Activated T-cell treated with anti-CD3 and anti-CD28 coated beads, Interleukin-2, amount 50 U/mL, for 1 hour (primary cell): ENCODE measurements around the gene CSRNP3.

Source experiments
- DNase-seq: peaks from one replicate; pipeline ENCODE4 v3.0.0-alpha.2; 2020

The CSRNP3 gene

DNA sequence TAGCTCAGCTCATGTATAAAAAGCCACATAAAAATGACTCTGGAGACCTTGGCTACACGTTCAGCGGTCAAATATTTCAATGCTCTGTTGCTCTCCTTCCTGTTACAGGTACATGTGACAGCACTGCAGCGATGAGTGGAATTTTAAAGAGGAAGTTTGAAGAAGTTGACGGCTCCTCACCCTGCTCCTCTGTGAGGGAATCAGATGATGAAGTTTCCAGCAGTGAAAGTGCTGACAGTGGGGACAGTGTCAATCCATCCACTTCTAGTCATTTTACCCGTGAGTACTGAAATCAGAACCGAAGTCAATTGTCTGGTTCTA lies 125.4 kb downstream of the CSRNP3 start:
- DNase-seq = no peak

DNA sequence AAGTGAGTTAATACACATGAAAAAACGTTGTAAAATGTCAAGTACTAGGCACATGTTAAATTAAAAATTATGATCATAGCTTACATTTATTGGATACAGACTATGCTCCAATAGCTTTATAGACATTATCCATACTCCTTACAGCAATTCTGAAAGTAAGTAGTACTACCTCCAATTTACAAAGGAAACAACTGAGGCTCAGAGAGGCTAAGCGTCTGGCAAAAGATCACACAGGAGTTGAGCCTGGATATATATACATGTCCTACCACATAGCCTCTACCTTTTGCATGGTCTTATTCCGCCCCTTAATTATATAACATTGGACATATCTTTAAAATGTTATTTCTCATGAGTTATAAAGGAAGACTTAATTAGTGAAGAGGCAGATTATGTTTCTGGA lies 127.3 kb downstream of the CSRNP3 start:
- no peak for DNase-seq

DNA sequence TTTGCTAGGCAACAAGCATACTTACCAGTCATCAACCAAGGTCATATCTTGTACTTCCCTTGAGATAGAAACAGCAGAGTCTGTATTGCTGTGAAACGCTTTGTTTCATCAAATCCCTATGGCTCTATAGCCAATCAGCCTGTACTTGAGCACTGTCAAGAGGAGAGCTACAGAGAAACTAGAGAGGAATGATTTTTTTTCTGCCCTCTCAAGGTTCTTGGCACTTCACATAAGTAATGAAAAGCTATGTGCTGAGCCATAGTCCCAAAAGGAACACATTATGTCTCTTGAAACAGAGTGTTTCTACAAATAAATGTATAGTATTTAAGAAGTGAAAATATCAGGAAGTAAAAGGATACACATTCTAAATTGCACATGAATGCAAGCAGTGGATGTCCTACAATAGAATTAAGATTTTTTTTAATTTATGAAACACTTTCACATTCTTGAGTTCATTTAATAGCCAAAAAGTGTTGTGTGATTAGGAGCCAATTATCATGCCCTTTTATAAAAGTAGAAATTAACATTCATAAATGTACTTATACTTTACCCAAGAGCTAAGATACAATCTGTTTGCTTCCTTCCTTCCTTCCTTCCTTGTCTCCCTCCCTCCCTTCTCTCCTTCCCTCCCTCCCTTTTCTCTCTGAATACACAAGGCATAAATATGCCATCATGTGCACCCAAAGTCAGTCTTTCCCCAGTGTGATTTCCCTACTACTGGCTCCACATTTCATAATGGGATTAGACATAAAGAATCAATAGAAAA lies 131.8 kb downstream of the CSRNP3 start:
- no peak for DNase-seq

DNA sequence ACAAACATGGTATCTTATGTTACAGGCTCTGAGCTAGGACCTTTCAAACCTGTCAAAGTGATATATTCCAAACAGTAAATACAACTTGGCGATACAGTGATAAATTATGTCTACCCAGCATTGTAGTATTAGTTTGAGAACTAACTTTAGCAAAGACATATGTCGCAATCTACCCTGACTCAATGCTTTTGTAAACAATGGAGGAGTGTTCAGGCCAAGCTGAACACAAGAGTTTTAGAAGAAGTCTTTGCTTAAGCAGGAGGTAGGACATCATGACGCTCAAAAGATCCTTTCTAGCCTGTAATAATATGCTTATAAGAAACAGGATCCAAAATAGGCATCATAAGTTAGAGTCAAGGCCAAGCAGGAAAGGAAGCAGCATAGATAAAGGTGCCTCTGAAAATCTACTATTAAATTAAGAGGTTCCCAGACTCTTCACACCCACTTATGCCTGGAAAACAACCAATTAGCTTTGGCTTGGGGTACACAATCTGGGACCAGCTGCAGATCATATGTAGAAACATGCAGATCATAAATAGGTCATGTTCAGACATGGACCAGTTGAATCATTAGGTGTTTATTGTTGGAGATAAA lies 132.5 kb downstream of the CSRNP3 start:
- DNase-seq = no peak

DNA sequence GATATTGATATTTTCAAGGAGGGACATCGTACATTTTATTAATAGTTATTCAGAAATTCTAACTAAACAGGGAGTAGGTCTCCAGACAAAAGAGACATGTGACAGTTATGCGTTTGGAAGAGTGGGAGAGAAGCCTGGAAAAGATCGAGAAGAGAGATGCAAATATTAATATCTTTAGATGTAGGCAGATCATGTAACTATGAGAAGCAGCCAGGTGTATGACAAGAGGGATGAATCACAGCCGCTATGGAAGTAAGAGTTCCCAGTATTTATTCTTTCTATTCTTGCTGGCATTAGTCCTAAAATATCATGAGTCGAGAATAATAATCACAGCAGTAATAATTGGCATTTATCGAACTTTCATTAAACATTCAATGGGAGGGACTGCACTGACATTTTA lies 140.2 kb downstream of the CSRNP3 start:
- no peak for DNase-seq

DNA sequence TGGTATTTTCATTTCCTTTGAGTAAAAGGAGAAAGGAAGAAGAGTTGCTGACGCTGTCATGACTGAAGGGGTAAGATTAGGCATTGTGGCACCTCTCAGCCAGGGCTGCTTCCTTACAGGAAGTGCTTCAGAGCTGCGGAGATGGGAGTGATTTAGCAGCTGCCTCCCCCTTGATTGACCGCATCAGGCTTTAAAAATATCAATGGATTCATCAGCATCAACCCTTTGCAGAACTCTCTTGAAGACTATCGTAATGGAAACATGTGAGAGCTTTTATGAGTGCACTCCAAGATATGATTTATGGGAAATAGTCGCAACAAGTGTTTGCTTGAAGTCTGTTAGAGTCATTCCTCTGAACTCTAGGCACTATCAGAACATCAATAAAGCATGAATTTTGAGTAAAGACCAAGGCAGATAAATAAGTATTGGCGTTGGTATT lies 141.1 kb downstream of the CSRNP3 start:
- no peak for DNase-seq

DNA sequence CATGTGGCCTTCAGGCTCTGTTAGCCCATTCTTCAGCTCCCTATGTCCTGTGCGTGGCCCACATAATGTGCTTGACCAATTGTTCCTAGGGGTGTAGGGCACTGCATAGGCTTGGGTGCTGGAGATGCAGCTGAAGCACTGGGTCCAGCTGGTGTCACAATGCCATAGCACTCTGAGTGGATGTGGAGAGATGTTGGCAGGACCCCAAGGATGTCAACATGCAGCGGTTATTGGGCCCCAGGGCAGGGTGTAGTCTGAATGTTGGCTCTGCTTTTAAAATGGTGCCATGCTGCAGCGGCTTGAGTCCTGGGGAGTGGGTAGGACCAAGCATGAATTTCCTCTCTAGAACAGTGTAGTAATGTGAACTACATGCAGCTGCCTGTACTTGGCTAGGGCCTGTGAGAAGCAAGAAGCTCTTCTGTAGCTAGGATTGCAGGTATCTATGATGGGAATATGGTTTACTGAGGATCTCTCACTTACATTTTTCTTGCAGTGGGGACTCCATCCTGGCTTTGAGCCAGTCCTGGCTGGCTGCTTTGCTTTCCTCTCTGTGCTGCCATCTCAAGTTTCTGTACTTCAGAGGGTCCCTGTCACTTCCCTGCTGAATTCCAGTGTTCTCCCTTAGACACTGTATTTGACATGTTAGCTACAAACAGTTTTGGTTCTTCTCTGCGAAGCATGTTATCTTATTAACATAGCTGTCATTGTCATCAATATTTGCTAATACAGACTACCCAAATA lies 148.4 kb downstream of the CSRNP3 start:
- DNase-seq = no peak

DNA sequence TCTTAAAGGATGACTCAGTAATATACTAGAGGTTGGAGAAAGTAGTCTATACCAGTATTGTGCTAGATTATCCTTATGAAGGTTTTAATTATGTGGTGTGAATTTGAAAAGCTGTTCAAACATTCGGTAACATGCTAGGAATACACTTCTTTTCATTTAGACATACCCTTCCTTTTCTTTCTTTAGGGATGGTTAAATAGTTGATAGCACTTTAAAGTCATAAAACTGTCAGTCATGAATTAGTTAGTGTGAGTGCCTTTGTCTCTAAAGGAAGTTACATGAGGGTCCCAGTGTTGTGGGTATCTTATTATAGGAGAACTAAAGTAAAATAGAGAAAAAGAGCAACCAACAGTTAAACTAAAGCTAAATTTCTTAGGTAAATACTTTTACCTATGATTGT lies 149.3 kb downstream of the CSRNP3 start:
- no peak for DNase-seq

DNA sequence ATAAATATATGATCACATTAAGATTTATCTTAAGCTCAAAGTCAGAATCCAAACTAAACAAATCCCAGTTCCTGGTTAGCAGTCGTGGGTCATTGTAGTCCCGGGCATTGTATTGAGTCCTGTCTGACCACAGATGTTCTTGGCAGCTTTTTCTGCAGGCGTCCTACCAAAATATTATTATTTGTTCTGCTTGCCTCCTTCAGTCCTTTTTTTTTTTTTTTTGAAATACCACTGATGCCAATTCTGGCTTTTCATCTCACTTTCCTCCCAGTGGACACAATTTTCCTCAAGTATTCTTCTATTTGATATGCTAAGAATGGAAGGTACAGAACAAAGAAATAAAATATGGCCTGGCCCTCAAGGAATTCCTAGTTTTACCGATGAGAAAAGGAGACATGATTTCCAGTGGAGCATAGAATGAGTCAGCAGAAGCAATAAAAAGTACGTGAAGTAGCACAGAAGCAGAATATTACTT lies 151.6 kb downstream of the CSRNP3 start:
- DNase-seq = no peak

DNA sequence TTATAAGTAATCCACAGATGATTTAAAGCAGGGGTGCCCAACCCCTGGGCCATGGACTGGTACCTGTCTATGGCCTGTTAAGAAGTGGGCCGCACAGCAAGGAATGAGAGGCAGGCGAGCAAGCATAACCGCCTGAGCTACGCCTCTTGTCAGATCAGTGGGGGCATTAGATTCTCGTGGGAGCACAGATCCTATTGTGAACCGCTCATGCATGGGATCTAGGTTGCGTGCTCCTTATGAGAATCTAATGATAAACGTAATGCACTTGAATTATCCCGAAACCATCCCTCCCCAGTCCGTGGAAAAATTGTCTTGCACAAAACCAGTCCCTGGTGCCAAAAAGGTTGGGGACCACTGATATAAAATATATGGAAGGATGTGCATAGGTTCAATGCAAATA lies 153.7 kb downstream of the CSRNP3 start:
- DNase-seq = no peak

DNA sequence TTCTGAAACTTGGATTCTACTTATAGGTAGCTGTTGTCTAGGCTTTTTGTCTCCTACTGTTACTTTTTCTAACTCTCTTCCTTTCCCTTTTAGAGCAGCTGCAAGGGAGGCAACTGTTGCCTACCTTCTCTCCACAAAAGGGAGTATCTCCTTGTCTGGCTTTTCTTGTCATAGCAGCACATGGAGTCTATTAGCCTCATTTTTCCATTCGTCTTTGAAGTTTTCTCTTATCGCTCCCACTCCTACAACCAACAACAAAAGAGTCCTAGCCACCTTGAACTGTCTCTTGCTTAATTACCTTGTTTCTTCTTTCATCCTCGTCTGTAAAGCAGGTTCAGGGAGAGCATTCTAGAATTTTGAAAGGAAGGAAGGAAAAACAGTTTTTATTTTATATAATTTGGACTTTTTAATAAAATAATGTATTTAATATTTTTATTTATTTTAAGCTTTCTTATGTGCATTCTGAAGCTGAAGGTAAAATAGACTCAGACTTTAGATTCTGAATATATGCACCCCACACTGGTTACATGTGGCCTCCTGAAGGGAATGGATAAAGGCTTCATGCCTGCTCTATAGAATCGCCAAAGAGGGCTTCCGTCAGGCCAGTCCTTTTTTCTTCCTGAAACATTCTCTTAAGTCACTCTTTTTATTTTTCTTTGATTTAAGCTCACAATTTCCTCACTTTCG lies 154.4 kb downstream of the CSRNP3 start:
- no peak for DNase-seq

DNA sequence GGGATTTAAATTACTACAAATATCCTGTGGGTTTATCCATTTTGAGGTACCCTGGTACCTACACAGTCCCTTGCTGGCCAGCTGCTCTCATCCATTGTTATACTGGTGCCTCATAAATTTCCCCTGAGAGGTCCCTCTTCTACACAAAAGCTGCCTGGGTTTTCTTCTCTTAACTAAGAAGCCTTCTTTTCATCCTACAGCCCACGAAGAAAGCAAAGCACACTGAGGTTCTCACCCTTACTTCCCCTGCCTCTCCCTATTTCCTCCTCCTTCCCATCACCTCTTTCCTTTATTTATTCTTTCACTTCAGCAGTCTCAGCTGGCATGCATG lies 154.9 kb downstream of the CSRNP3 start:
- no peak for DNase-seq

DNA sequence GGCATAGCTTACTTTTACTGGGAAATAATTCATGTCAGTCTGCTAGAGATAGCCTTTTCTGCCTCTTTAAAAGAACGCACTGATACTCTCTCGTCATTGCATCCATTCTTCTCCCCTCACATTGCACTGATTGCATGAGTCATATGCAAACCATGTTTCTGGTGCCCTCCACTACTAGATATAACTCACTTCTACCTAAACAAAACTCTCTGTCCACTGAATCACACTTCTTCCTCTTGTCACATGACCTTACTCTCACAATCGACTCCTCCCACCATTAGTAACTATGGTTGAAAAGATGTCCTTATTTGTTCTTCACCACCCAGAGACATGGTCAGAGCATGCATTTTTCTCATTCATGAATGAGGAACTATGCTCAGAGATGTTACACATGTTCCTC lies 158.0 kb downstream of the CSRNP3 start:
- no peak for DNase-seq

DNA sequence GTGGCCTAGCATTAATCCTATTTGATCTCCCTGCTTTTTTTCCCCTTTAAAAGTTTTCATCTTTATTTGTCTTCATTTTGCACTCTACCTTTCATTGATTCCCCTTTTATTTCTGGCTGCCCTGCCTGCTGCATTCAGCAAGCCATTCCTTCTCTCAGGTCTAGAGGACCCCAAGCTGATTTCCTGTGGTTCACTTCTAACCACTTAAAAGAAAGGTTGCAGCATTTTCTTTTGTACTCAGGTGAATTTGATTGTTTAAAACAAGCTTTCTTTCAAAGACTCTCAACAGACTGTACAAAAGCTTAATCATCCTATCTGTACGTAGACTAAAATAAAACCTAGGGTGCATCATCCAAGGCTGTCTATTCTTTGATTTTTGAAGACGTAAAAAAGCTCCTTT lies 160.3 kb downstream of the CSRNP3 start:
- DNase-seq = no peak

DNA sequence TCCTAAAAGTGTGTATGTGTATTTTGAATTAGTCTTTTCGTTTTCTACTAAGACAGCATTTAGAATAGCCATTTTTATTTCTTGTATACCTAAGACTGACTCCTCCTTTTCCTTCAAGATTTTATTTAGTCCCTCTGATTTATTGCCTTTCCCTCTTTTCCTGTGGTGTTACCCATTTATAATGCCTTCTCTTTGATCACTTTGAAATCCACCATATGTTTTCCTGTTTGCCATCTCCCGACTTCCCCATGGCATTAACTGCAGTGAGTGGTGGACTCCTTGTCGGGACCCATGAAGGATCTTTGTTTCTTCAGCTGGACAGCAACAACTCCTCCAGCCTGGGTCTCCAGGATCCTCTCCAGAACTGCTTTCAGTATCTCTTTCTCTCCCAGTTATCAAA lies 160.7 kb downstream of the CSRNP3 start:
- no peak for DNase-seq

DNA sequence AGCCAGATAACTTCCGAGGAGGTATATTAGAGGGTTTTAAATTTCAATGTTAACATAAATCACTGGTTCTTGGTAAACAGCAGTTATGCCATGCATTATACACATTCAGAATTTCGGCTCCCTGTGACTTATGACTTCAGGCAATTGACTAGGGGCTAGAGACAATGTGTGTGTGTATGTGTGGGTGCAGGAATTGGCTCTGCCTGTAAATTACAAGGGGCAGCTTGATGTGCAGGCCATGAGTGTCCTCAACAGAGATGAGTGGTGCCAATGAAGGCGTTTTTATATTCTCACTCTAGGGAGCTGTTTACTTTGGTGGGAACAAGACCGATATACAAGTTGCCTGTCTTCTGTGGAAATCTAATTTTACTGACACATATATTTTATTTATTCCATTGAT lies 161.6 kb downstream of the CSRNP3 start:
- DNase-seq = no peak

DNA sequence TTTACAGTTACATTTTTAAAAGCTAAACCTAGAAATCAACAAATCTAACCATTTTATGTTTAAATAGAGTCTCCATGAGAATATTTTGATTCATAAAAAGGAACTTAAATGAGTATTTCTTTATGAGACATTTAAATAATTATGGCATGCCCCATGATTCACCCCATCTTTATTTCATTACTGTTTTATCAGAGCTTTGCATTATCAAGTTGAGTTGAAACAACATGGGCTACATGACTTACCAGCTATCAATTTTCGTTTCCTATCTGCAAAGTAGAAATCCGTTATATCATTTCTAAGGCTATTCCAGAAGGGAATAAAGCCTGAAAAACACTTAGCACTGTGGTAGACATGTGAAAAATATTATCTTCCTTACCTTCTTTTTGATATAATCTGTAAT lies 163.1 kb downstream of the CSRNP3 start:
- DNase-seq = no peak

DNA sequence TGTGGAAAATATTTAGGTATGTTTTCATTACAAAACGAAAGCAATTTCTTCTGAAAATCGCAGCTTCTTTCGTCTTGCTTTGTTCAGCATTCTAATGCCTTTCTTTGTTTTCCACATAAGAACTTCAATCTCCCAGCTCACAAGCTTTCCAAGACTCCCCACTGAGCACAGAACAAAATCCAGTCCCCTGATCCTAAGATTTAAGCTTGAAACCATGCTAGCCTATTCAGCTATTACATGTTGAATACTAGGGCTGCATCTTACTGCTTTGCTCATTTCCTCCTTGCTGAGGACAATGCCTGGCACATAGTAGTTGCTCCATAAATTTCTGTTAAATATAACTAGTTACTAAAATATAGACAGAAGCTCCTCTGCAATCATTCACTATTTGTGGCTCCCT lies 163.9 kb downstream of the CSRNP3 start:
- DNase-seq = no peak

DNA sequence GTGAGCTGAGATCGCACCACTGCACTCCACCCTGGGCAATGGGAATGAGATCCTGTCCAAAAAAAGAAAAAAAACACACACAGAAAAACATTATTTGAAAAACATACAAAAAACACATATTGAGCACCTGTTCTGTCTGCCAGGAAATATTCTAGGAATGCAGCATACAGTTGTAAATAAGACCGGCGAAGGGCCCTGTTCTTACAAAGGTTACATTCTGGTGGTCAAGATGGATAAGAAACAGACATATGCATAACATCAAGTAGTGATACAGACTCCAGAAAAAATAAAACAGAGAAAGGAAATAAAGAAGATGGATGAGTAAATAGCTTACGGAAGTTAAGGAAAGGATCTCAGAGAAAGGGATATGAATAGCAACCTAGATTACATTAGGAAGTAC lies 164.8 kb downstream of the CSRNP3 start:
- no peak for DNase-seq

DNA sequence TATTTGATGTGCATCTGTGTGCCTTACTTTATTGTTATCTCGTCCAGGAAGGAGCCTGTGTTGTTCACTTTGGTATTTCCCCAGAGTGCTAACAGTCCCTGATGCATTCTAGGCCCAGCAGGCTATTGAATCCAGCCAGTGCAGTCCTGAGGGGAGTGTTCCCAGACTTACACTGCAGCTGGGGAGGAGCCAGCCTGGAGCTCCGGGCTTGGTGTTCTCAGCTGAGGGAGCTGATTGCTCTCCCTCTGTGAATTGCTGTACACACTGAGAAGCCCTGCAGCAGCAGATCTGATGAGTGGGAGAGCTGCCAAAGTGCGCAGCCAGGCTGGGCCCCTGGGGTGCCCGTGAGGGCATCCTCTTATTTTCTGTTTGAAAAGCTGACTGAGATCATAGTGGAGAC lies 165.4 kb downstream of the CSRNP3 start:
- DNase-seq = no peak

DNA sequence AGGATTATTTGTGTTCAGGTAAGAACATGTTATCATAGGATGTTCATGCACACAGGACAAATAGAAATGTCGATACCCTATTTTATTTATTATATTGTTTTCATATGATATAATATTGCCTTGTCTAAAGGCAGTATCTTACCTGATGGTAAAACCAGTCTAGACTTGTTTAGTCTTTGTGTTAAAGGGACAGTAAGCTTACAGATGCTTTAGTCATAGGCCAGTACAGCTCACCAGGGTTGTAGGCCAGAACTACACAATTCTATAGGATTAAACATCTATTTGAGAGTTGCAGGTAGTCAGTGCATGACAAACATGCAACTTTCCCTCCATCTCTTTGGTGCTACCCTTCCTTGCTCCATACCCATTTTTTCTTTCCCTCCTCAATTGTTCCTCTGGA lies 166.0 kb downstream of the CSRNP3 start:
- no peak for DNase-seq

DNA sequence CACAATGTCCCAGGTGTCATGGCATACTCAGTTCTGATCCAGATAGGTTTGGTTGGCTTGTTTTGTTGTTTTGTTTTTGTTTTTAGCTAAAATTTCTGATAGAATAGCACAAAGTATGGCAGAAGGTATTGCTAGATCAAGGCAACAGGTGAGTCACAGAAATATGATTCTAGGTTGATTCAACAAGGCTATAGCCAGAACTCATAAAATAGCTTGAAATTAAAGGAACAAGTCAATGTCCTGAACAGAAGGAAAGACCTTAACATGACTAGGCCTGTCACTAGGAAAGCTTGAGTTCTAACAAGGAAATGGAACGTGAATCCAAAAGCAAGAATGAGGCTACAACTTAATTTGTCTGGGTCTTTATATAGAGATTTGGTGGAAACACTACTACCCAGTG lies 167.5 kb downstream of the CSRNP3 start:
- no peak for DNase-seq

DNA sequence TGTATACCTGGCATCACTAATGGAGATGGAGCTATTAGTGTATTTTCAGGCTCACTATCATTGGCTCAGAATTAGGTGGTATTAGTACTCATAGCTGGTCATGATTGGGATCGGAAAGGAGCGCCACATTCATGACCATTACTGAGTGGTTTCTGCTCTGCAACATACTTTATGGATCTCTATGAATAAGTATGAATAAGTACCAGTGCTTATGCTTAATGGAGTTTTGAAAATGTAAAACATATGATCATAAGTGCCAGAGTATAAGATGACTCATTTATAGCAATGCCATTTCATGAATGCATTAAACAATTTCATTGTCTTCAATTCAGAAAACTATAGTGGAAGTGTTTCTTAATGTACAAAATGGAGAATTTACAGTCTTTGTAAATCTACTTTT lies 167.9 kb downstream of the CSRNP3 start:
- DNase-seq = no peak

DNA sequence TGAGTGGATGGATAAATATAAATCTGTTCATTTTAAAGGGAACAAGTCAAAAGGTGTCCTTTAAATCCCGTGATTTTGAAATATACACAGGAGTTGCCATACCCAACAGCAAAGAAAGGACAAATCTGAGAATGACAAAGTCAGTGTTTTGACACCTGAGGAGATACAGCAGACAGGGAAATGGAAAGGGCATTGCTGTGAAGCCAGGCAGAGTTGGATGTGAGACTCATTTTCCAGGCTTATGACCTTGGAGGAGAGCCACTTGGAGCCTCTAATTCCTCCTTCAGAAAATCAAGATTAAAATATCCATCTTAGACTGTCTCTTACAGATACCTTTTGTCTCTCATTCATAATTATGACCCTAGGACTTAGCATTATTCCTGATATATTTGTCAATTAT lies 170.0 kb downstream of the CSRNP3 start:
- no peak for DNase-seq
